Epithelial cell of proximal tubule (primary cell): Measurements from ENCODE around the gene SIGLEC5. TPM values are rescaled to one million over a fixed set of nuclear protein-coding genes. Genes with fewer than 3 reads are reported as not detected.
"Not testable (repeated sequence)": the region's sequence is repeated elsewhere in the genome, so short reads cannot be mapped to it uniquely, and the experiment has no call there.

Experiments used
- DNase-seq: peaks from one replicate; pipeline ENCODE4 v3.0.0-alpha.2; 2011; ENCODE audit warnings: low read depth
- H3K4me3 ChIP-seq: 2 replicates; pipeline ENCODE4 v1.5.1; 2011; ENCODE audit warnings: low read depth, mild to moderate bottlenecking, low read length
- total RNA-seq: library from RNA; depleted of rRNA; stranded (reverse); fragments of >200 nt; gene quantifications from 2 replicates; pipeline ENCODE4 v1.2.3, GENCODE V29; 2015
- TF ChIP-seq, protein P1 (sequence below): conservative IDR thresholded peaks from 2 replicates; pipeline ENCODE4 v1.5.1; 2012; ENCODE audit warnings: low read depth, mild to moderate bottlenecking, low read length

SIGLEC5 gene
- total RNA-seq, 1 donor from 2014 or later = not detected

DNA sequence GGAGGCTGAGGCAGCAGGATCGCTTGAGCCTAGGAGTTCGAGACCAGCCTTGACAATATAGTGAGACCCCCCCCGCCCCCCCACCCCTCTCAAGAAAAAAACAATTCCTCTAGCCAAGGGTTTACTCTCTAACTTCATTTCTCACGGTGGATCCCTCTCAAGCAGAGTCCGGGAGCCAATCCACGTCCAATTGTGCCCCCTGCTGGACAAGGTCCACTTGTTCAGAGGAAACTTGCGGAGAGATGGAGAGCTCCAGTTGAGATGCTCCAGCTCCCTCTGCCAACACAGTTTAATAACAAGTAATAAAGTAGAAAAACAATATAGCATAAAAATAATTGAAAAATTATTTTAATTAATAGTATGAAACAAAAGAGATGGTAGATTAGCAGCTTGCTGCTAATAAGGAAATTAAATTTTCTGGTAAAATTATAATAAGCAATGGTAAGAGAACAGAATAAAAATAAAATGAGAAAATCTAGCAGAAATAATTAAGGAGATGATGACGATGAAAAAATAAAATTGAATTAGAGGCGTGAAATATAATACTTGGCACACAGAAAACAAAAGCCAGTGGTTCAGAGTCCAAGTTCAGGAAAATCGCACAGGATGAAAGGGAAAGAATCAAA, 30.9 kb upstream of the SIGLEC5 start:
- peak; percentile 13 for DNase-seq
- no peak overlapping the region for H3K4me3 ChIP-seq
- TF ChIP-seq, protein P1, sequence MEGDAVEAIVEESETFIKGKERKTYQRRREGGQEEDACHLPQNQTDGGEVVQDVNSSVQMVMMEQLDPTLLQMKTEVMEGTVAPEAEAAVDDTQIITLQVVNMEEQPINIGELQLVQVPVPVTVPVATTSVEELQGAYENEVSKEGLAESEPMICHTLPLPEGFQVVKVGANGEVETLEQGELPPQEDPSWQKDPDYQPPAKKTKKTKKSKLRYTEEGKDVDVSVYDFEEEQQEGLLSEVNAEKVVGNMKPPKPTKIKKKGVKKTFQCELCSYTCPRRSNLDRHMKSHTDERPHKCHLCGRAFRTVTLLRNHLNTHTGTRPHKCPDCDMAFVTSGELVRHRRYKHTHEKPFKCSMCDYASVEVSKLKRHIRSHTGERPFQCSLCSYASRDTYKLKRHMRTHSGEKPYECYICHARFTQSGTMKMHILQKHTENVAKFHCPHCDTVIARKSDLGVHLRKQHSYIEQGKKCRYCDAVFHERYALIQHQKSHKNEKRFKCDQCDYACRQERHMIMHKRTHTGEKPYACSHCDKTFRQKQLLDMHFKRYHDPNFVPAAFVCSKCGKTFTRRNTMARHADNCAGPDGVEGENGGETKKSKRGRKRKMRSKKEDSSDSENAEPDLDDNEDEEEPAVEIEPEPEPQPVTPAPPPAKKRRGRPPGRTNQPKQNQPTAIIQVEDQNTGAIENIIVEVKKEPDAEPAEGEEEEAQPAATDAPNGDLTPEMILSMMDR = peak; percentile 76

DNA sequence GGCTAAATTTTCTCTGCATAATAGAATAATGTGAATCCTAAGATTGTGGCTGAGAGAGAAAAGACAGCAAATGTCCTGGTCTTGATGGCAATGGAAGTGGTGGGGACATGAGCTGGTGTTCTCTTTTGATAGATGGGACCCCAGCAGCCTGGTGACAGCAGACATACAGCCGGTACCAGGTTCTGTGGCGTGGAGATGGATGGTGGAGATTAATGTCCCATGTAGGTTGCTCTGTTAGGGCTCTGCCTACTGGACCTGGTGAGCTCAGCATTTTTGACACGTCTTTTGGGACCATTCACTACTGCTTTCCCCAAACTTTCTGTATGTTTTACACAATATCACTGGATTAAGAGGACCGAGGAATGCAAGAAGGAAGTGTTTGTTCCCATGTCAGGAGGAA, 24.6 kb upstream of the SIGLEC5 start:
- H3K4me3 ChIP-seq = no peak overlapping the region
- no peak for DNase-seq
- TF ChIP-seq, protein P1 = no peak

DNA sequence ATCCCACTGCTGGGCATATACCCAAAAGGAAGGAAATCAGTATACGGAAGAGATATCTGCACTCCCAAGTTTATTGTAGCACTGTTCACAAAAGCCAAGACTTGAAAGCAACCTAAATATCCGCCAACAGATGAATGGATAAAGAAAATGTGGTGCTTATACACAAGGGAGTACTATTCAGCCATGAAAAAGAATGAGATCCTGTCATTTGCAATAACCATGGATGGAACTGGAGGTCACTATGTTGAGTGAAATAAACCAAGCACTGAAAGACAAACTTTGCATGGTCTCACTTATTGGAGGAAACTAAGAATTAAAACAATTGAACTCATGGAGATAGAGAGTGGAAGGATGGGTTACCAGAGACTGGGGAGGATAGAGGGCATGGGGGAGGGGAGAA, 23.0 kb upstream of the SIGLEC5 start:
- no peak for DNase-seq
- no peak overlapping the region for H3K4me3 ChIP-seq
- TF ChIP-seq, protein P1 = no peak

DNA sequence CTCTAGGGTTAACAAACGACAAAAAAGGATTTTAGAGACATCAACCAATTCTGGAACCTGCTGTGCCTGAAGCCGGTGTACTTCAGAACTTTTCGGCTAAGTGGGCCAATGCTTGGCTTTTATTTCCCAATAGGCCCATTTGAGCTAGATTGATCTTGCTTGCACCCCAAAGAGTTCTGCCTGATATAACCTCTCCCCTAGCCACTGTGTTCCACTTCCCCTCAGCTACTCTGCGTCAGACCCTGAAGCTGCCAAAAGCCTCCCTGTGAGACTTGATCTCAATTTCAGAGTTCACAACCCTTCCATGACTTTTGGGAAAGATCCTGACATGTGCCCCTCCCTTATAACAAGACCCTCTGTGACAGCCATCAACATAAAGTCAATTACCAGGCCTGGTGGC, 22.1 kb upstream of the SIGLEC5 start:
- TF ChIP-seq, protein P1 = no peak
- no peak overlapping the region for H3K4me3 ChIP-seq
- no peak for DNase-seq

DNA sequence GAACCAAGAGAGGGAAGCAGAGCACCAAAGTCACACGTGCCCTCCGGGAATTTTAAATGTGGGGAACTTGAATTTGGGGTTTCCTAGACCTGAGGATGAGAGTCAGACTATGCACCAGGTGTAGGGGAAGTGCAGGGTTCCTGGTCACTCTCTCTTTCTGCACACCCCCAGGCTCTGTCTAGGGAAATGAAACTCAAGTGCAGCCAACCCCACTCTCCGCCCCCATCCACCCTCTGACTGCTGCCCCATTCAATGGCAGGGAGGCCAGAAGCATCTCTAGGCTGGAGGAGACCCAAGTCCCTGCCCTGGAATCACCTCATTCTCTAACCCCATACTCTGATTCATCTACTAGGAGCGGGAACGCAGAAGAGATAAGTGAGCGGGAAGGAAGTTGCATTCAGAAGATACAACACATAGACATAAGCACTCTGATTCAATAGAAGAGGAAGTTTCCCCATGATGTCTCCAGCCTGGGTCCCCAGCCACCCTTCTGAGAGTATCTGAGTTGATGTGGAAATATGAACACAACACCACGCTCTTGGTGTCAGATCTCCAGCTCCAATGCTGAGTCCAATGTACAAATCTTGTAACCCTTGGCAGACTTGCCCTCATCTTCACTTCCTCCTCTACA, 21.1 kb upstream of the SIGLEC5 start:
- H3K4me3 ChIP-seq = no peak overlapping the region

DNA sequence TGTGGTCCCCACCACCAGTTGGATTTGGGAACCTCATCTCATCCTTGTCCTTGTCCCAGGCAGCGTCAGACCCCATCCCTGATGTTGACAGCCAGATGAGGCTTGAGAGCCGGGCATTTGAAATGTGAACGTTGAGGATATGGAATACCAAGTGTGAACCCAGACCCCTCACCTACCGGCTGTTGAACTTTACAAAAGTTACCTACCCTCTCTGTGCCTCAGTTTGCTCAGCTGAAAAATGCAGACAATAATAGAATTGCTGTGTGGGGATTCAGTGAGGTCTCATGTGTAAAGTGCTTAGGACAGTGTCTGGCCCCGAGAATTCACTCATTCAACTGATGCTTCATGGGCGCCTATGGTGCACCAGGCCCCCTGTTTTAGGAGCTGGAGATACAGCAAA, 17.1 kb upstream of the SIGLEC5 start:
- TF ChIP-seq, protein P1 = no peak
- no peak overlapping the region for H3K4me3 ChIP-seq
- DNase-seq = no peak

More for the DNA sequence above, 21.1 kb upstream of the SIGLEC5 start:
- TF ChIP-seq, protein P1 = no peak
- no peak for DNase-seq

DNA sequence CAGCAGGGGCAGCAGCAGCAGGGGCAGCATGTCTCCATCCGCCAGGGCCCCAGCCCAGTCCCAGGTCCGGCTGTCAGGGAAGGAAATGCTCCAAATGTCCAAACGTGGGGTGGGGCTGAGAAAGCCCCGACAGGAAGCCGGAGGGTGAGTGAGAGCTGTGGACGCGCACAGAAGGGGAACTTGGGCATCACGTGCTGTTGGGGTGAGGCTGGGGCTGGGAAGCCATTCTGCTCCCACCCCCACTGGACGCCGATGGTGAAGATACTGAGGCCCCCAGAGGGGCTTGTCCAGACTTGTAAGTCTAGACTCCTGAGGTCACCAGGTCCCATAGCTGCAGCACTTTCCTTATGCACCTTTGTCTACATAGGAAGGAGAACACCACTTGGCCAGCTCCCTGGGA, 16.5 kb upstream of the SIGLEC5 start, which contains the start of gene SIGLEC14:
Gene SIGLEC14, minus strand, starts transcription at position 96 of the 400 bp plus-strand sequence. Its CDS starts 66 bp downstream, at position 30.
- not testable (repeated sequence) for DNase-seq, H3K4me3 ChIP-seq
